ENCODE measurements around the gene COBLL1. TPM values are rescaled to one million over a fixed set of nuclear protein-coding genes. Genes with fewer than 3 reads are reported as not detected.
"Not testable (repeated sequence)": the region's sequence is repeated elsewhere in the genome, so short reads cannot be mapped to it uniquely, and the experiment has no call there.

Gene COBLL1
- total RNA-seq, 1 donor: 13.4 TPM

GRCh38 chr2:164711766-164712138 is 129.9 kb downstream of the COBLL1 start:
- DNase-seq (ENCODE audit: low read depth): no peak
- no peak overlapping the region for H3K4me3 ChIP-seq (ENCODE audit: low read depth, low read length)
- TF ChIP-seq, protein P1, sequence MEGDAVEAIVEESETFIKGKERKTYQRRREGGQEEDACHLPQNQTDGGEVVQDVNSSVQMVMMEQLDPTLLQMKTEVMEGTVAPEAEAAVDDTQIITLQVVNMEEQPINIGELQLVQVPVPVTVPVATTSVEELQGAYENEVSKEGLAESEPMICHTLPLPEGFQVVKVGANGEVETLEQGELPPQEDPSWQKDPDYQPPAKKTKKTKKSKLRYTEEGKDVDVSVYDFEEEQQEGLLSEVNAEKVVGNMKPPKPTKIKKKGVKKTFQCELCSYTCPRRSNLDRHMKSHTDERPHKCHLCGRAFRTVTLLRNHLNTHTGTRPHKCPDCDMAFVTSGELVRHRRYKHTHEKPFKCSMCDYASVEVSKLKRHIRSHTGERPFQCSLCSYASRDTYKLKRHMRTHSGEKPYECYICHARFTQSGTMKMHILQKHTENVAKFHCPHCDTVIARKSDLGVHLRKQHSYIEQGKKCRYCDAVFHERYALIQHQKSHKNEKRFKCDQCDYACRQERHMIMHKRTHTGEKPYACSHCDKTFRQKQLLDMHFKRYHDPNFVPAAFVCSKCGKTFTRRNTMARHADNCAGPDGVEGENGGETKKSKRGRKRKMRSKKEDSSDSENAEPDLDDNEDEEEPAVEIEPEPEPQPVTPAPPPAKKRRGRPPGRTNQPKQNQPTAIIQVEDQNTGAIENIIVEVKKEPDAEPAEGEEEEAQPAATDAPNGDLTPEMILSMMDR (IDR thresholded peaks at IDR 0.05; ENCODE audit: insufficient read depth, low read depth, low read length): no peak

DNA sequence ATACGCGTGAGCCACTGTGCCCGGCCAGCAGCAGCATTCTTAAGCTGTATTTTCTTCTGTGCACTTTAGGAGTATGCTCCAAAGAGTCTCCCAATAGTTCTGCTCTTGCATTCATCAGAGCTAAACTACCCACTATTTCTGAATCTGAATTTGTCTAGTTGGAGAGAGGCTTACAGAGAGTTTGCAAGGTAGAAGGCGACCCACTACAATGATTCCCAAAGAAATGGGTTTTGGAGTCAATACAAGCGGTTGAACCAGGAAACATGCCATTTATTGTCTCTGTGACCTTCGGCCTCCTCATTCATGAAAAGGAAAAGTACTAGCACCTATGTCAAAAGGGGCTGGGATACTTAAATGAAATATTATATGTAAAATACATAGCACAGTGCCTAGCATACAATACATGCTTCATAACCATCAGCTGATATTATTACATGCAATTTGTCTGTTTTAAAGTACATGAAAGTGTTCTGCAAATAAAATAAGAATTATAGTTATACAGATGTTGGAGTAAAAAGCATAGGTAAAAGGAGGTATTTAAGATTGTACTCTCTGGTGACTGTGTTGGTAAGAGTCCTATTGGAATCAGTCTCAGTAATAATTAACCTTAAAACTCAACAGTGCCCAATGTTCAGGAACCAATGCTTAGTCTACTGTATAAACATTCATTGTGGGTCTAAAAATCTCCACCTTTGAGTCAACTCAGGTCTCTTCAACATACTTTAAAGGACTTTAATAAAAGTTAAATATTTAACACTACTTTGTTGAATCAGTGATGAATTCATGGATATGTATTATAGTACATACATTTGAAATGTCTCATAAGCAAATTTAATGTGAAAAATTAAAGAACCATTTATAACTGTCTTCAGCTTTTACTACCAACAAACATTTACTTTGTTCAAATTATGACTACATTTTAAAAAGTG is 130.5 kb downstream of the COBLL1 start:
- H3K4me3 ChIP-seq (ENCODE audit: low read depth, low read length): no peak overlapping the region
- TF ChIP-seq, protein P1 (IDR thresholded peaks at IDR 0.05; ENCODE audit: insufficient read depth, low read depth, low read length): no peak
- no peak for DNase-seq (ENCODE audit: low read depth)

- not testable (repeated sequence) for H3K4me3 ChIP-seq (ENCODE audit: low read depth, low read length)
- peak; percentile 70 for DNase-seq (ENCODE audit: low read depth)
Measured at GRCh38 chr2:164710252-164710836, 131.3 kb downstream of the COBLL1 start.

DNA sequence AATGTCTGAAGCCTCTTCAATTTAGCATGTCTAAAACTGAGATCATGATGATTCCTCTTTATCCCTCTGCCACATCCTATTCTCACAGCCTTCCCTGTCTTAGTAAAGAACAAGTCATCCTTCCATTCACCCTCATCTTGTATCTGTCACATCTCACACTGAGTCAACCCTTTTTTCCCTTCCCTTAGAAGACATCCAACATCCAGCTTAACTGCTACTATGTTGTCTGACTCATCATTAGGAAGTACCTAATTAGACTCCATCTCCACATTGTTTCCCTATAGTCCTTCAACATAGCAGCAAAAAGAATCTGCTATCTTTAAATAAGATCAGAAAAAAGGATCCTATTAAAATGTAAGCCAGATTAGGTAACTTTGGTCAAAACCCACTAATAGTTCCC is 135.1 kb downstream of the COBLL1 start:
- DNase-seq (ENCODE audit: low read depth): peak; percentile 22
- H3K4me3 ChIP-seq (ENCODE audit: low read depth, low read length): no peak overlapping the region
- TF ChIP-seq, protein P1 (IDR thresholded peaks at IDR 0.05; ENCODE audit: insufficient read depth, low read depth, low read length): no peak

DNA sequence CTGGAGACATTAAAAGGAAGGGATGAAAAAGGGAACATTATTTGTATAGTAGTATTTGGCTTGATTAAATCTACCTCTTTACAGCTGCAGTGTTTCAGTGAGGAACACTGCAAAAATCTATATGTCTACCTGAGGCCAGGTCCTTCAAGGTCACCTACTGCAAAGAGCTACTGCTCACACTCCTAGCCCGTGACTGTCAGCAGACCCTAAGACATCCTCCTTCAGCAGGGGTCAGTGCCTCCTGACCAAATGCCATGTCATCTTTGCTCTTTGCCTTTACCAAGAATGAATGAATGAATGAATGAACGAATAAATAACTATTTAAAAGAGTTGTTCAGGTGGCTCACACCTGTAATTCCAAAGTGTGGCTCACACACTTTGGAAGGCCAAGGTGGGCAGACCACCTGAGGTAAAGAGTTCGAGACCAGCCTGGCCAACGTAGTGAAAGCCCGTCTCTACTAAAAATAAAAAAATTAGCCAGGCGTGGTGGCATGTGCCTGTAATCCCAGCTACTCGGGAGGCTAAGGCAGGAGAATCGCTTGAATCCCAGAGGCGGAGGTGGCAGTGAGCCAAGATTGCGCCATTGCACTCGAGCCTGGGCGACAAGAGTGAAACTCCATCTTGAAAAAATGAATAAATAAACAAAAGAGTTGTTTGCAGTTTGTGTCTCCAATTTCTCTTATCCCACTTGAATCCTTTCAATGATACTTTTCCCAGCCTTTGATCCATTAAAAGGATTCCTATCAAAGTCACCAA is 136.0 kb downstream of the COBLL1 start:
- no peak for DNase-seq (ENCODE audit: low read depth)
- H3K4me3 ChIP-seq (ENCODE audit: low read depth, low read length): no peak overlapping the region
- TF ChIP-seq, protein P1 (IDR thresholded peaks at IDR 0.05; ENCODE audit: insufficient read depth, low read depth, low read length): no peak

DNA sequence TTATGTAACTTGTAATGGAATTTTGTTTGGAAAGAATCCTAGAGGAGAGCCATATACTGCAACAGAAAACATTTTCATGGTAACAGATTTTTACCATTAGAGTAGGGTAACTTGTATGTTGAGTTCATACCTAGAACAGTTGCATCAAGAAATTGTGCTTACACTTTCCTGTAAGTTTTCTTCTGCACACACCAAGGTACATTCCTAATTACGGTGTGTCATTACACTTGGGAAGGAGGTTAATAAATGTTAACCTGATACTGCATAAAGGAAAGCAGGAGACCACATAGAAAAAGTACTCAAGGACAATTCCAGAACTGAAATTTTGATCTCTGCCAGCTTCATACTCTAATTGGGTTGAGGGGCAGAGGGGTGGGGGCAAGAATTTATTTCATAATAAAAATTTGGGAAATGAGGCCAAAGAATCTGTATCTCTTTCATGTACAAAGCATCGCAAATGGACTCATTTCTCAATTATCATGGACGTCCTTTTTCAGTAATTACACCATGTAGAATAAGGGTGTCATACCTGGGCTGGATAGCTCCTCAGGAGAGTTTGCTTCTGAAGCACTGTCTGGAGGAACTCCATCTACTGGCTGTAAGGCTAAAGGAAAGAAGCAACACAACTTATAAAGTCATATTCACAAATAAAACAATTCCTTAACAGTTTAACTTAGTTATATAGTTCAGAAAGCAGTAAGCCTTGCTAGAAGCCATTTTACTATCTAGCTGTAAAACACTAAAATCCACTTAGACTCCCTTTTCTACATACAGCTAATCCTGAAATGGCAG is 137.5 kb downstream of the COBLL1 start:
- DNase-seq (ENCODE audit: low read depth): no peak
- TF ChIP-seq, protein P1 (IDR thresholded peaks at IDR 0.05; ENCODE audit: insufficient read depth, low read depth, low read length): no peak
- no peak overlapping the region for H3K4me3 ChIP-seq (ENCODE audit: low read depth, low read length)

All from fibroblast of villous mesenchyme (primary cell).